Natural killer cell treated with Interleukin-12 subunit alpha and Interleukin-12 subunit beta and Interleukin-15 and Interleukin-18, amount 100 ng/mL, for 72 hours (primary cell): ENCODE data around the gene AKNAD1. TPM values are rescaled to one million over a fixed set of nuclear protein-coding genes. Genes with fewer than 3 reads are reported as not detected.
A peak's percentile ranks its signal among the peaks of the same experiment; 100 is the strongest.

ENCODE experiments used
- ATAC-seq, 2 donors: fragments of 150-1000 bp; cut with Tn5 transposase in 1 of 2; sonication (Bioruptor Pico), chemical (Tn5 transposase) in 1 of 2; 2 replicates each; pipeline ENCODE4 v1.10.0; 2021
- DNase-seq: peaks from one replicate; pipeline ENCODE4 v3.0.0; 2022; ENCODE audit warnings: low spot score
- H3K27ac Mint-ChIP-seq, 2 donors: 1 replicate in 1 of 2; 2 replicates in 1 of 2; pipeline ENCODE4 v1.8.0; 2022; ENCODE audit warnings: mixed read lengths in 2 of 2, mild to moderate bottlenecking in 1 of 2, moderate library complexity in 1 of 2
- H3K27me3 Mint-ChIP-seq, 2 donors: 1 replicate in 1 of 2; 2 replicates in 1 of 2; pipeline ENCODE4 v1.8.0; 2022; ENCODE audit warnings: mixed read lengths in 2 of 2
- H3K36me3 Mint-ChIP-seq: one replicate; pipeline ENCODE4 v1.8.0; 2022; ENCODE audit warnings: mixed read lengths
- H3K4me1 Mint-ChIP-seq, 2 donors: 1 replicate in 1 of 2; 2 replicates in 1 of 2; pipeline ENCODE4 v1.8.0; 2022; ENCODE audit warnings: low read depth in 2 of 2, mixed read lengths in 2 of 2, mild to moderate bottlenecking in 1 of 2
- H3K4me3 Mint-ChIP-seq: one replicate; pipeline ENCODE4 v1.8.0; 2022; ENCODE audit warnings: mixed read lengths
- H3K9me3 Mint-ChIP-seq: 2 replicates; pipeline ENCODE4 v1.8.0; 2022; ENCODE audit warnings: mixed read lengths
- total RNA-seq, 2 donors: library from RNA; stranded (reverse); gene quantifications; one replicate each; pipeline ENCODE4 v1.2.3, GENCODE V29; 2022

Gene AKNAD1
- total RNA-seq, 2 donors from 2014 or later = not detected

- DNase-seq = no peak
- Mint-ChIP-seq H3K9me3 (no peaks in the 10 kb centered on the region), H3K27me3 (no peaks in the 10 kb centered on the region), H3K27ac (no peak overlapping the region), H3K4me1 (peaks cover 6 to 11% of the 10 kb centered on the region in 2 donors), H3K4me3 (no peak overlapping the region), H3K36me3 (no peaks in the 10 kb centered on the region)
- ATAC-seq = no peak
Measured at GRCh38 chr1:108881369-108881768, 24.5 kb upstream of the AKNAD1 start.

DNA sequence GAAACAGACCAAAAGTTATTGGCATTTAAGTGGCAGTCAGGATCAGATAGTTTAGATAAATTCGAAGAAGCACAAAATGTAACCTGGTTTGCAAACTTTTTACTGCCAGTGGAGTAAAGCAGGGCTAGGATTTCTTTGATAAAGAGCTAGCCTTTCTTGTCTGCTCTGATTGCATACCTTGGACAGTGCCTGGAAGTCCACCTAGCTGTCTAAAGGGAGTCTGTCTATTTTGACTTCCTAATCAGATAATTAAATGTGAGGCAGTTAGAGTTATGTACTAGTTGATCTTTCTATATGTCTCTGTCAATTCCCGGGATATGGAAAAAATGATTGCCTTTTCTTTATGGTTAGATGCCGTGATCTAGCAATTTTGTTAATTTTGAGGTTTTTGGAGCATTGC is 24.0 kb upstream of the AKNAD1 start:
- H3K27ac Mint-ChIP-seq = no peak overlapping the region
- H3K4me3 Mint-ChIP-seq = no peak overlapping the region
- H3K27me3 Mint-ChIP-seq = no peaks in the 10 kb centered on the region
- no peaks in the 10 kb centered on the region for H3K36me3 Mint-ChIP-seq
- peaks cover 9 to 15% of the 10 kb centered on the region in 2 donors for H3K4me1 Mint-ChIP-seq
- DNase-seq (no peak), ATAC-seq (no peak)
- H3K9me3 Mint-ChIP-seq = no peaks in the 10 kb centered on the region

GRCh38 chr1:108878678-108879077 is 21.8 kb upstream of the AKNAD1 start:
- Mint-ChIP-seq H3K27me3 (peaks cover 4 to 7% of the 10 kb centered on the region in 2 donors), H3K4me1 (peaks cover 9 to 15% of the 10 kb centered on the region in 2 donors), H3K4me3 (no peak overlapping the region), H3K9me3 (no peaks in the 10 kb centered on the region), H3K36me3 (no peaks in the 10 kb centered on the region), H3K27ac (no peak overlapping the region)
- no peak for DNase-seq
- no peak for ATAC-seq

GRCh38 chr1:108878160-108878469 is 21.2 kb upstream of the AKNAD1 start:
- no peaks in the 10 kb centered on the region for H3K9me3 Mint-ChIP-seq
- peaks cover 9 to 15% of the 10 kb centered on the region in 2 donors for H3K4me1 Mint-ChIP-seq
- peak overlapping the region; percentile 89 for H3K4me3 Mint-ChIP-seq
- ATAC-seq (no peak), DNase-seq (no peak)
- no peaks in the 10 kb centered on the region for H3K36me3 Mint-ChIP-seq
- peaks cover 6 to 7% of the 10 kb centered on the region in 2 donors for H3K27me3 Mint-ChIP-seq
- no peak overlapping the region for H3K27ac Mint-ChIP-seq

DNA sequence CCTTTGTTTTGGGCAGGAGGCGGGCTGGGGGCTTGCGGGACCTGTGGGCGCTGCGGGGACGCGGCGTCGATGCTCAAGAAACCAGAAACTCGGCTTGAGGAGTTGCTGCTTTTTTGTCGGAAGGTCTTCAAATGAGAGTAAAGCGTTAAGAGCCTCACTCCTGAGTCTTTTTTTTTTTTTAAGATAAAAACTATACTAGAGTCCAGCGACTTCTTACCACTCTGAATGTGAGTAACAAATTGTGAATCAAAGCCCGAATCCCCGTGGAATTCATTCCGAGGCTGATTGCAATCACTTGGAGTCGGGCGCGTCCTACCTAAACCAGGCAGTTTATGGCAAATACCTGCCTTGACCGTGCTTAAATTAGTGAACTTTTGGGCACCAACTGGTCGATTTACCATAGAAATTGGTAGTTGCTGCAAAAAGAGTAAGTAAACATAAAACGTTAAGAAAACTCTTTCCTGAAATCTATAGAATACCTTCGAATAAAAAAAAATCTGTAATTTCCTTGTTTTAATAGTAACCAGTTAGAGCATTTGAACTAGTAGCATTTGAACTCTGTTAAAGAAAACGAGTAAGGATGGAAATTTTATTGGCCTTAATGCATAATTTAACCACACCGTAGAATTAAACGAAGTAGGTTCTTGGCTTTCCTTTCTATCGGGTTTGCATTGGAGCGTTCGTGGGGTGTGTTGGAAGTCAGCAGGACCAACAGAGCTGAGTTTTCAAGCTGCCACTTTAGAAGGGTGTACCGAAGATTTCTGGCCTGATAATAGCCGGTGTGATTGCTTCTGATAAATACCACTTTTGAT is 20.7 kb upstream of the AKNAD1 start:
- peaks cover 6 to 7% of the 10 kb centered on the region in 2 donors for H3K27me3 Mint-ChIP-seq
- H3K4me3 Mint-ChIP-seq = peak overlapping the region; percentile 89
- DNase-seq (no peak), ATAC-seq (no peak)
- H3K4me1 Mint-ChIP-seq = peaks cover 9 to 15% of the 10 kb centered on the region in 2 donors
- H3K27ac Mint-ChIP-seq = peak overlapping the region; percentile 9 to 57
- no peaks in the 10 kb centered on the region for H3K36me3 Mint-ChIP-seq
- no peaks in the 10 kb centered on the region for H3K9me3 Mint-ChIP-seq

GRCh38 chr1:108871050-108871724 is 14.3 kb upstream of the AKNAD1 start:
- Mint-ChIP-seq H3K4me1 (peaks cover under 1 to 2% of the 10 kb centered on the region in 2 donors), H3K27me3 (peaks cover 16% of the 10 kb centered on the region in 2 donors)
- no peak for ATAC-seq

DNA sequence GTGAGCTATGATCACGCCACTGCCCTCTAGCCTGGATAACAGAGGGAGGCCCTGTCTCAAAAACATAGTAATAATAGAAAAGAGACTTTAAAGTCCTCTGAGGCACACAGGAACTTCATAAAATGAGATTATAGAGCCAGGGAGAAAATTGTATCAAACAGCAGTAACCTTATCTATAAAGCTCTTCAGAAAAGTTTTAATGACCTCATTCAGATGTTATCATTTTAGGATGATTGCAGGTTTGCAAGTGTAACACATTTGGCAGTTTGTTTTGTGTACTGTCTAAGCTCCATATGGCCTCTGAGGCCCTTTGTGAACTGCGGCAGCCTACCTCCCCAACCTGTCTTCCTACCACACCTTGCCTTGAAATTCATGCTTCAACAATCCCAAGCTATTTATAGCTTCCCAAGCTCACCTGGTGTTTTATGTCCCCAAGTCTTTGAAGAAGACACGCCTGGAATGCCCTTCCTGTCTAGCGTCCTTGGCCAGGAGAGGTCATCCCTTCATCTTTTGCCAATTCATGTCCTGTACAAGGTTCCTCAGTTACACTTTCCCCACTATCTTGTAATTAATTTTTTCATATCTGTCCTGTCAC is 8.5 kb upstream of the AKNAD1 start:
- Mint-ChIP-seq H3K27me3 (peaks cover 13% of the 10 kb centered on the region in 2 donors), H3K4me1 (no peaks in the 10 kb centered on the region), H3K9me3 (no peaks in the 10 kb centered on the region), H3K27ac (no peak overlapping the region), H3K4me3 (no peak overlapping the region), H3K36me3 (no peaks in the 10 kb centered on the region)
- DNase-seq = no peak
- no peak for ATAC-seq

More at GRCh38 chr1:108871050-108871724, 14.3 kb upstream of the AKNAD1 start:
- Mint-ChIP-seq H3K27ac (no peak overlapping the region), H3K36me3 (no peaks in the 10 kb centered on the region), H3K4me3 (no peak overlapping the region), H3K9me3 (no peaks in the 10 kb centered on the region)
- DNase-seq = no peak

DNA sequence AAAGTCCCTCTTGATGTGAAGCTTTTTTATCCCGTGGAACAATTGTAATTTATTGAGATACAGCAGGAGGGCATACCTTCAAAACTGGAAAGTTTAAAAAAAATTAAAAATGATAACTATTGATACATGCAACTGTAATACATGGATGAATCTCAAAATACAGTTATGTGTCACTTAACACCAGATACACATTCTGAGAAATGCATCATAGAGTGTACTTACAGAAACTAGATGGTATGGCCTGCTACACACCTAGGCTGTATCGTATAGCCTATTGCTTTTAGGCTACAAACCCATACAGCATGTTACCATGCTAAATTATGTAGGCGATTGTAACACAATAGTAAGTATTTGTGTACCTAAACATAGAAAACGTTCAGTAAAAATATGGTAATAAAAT is 7.1 kb upstream of the AKNAD1 start:
- H3K4me1 Mint-ChIP-seq = no peaks in the 10 kb centered on the region
- H3K27me3 Mint-ChIP-seq = peaks cover 16 to 17% of the 10 kb centered on the region in 2 donors
- H3K4me3 Mint-ChIP-seq = no peak overlapping the region
- H3K36me3 Mint-ChIP-seq = no peaks in the 10 kb centered on the region
- H3K27ac Mint-ChIP-seq = no peak overlapping the region
- no peaks in the 10 kb centered on the region for H3K9me3 Mint-ChIP-seq
- ATAC-seq = peak in 1 of 2 donors; percentile 41
- DNase-seq = no peak

- Mint-ChIP-seq H3K4me1 (no peaks in the 10 kb centered on the region), H3K36me3 (no peaks in the 10 kb centered on the region), H3K27ac (no peak overlapping the region), H3K27me3 (peaks cover 16 to 22% of the 10 kb centered on the region in 2 donors), H3K4me3 (no peak overlapping the region), H3K9me3 (no peaks in the 10 kb centered on the region)
- ATAC-seq = no peak
- DNase-seq = no peak
Measured at GRCh38 chr1:108862698-108863477, 6.0 kb upstream of the AKNAD1 start.

DNA sequence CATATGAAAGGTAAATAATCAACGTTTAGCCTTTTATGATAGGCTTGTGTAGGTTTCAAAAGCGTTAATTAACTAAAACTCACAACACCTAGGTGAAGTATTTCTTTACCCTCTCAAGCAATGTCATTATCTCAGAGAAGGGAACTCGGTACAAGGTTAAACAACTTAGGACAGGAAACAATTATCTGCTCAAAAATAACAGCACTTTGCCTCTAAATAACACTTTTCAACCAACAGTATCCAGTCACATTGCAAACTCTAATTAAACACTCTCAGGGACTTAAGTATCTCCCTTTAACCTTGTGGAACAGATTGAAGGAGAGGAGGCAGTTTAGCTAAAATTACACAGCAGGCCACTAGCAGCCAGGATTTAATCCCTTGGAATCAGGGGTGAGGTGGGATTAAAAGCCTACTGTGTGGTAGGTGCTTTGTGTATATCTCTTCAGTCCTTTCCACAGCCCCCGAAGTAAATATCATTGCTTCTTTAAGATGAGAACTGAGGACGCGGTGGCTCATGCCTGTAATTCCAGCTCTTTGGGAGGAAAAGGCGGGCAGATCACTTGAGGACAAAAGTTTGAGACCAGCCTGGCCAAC is 5.2 kb upstream of the AKNAD1 start:
- Mint-ChIP-seq H3K9me3 (no peaks in the 10 kb centered on the region), H3K27me3 (peaks cover 12 to 21% of the 10 kb centered on the region in 2 donors), H3K4me1 (no peaks in the 10 kb centered on the region)

DNA sequence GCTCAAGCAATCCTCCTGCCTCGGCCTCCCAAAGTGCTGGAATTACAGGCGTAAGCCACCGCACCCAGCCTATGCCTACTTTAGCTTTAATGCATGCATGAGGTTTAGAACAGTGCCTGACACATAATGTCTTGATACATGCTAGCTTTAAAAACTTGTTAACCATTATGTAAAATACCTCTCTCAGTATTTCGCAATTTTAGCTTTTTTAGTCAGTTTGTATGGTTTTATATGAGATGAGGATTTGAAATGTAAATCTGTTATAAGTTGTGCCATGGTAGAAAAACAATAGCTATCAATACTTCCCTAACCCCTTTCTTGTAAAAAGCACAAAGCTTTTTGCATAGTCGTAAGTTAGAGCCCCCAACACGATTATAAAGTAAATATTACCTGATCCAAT is 4.7 kb upstream of the AKNAD1 start:
- no peak overlapping the region for H3K4me3 Mint-ChIP-seq
- H3K4me1 Mint-ChIP-seq = no peaks in the 10 kb centered on the region
- DNase-seq = no peak
- no peak overlapping the region for H3K27ac Mint-ChIP-seq
- H3K36me3 Mint-ChIP-seq = no peaks in the 10 kb centered on the region
- H3K27me3 Mint-ChIP-seq = peaks cover 9 to 19% of the 10 kb centered on the region in 2 donors
- no peak for ATAC-seq
- H3K9me3 Mint-ChIP-seq = no peaks in the 10 kb centered on the region

More for the DNA sequence above, 5.2 kb upstream of the AKNAD1 start:
- ATAC-seq = no peak
- Mint-ChIP-seq H3K4me3 (no peak overlapping the region), H3K27ac (no peak overlapping the region), H3K36me3 (no peaks in the 10 kb centered on the region)
- DNase-seq = no peak

DNA sequence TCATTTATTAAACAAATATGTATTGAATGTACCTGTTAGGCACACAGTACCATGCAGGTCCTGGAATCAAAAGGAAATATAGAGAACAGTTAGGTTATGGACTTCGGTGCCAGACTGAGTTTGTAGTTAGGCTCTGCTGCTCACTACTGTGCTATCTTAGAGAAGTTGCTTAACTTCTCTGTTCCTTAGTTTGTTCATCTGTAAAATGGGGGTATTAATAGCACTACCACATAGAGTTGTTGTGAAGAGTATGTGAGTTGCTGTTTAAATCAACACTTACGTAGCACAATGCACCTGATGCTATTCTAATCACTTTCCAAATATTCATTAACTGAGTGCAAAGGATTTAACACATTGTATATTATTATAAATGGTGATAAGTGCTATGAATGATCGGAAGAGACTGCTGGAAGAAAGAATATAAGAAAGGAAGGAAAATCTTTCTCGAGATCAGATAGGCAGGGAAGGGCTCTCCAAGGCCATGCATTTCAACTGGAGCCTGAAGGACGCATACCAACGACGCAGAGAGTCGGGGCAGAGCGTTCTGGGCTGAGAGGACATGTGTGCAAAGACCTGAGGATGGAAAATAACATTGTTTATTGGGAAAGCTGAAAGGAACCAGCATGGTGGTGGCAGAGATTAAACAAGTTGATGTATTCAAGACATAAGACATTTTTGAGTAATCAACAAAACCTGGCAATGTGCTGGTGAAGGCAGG is 3.5 kb upstream of the AKNAD1 start:
- Mint-ChIP-seq H3K4me3 (no peak overlapping the region), H3K27ac (no peak overlapping the region), H3K4me1 (no peaks in the 10 kb centered on the region), H3K9me3 (no peaks in the 10 kb centered on the region), H3K36me3 (no peaks in the 10 kb centered on the region), H3K27me3 (peaks cover 10 to 20% of the 10 kb centered on the region in 2 donors)
- ATAC-seq (no peak), DNase-seq (no peak)
